ENCODE results near the gene EEF2KMT.
"Not testable (repeated sequence)": the region's sequence is repeated elsewhere in the genome, so short reads cannot be mapped to it uniquely, and the experiment has no call there.

DNA sequence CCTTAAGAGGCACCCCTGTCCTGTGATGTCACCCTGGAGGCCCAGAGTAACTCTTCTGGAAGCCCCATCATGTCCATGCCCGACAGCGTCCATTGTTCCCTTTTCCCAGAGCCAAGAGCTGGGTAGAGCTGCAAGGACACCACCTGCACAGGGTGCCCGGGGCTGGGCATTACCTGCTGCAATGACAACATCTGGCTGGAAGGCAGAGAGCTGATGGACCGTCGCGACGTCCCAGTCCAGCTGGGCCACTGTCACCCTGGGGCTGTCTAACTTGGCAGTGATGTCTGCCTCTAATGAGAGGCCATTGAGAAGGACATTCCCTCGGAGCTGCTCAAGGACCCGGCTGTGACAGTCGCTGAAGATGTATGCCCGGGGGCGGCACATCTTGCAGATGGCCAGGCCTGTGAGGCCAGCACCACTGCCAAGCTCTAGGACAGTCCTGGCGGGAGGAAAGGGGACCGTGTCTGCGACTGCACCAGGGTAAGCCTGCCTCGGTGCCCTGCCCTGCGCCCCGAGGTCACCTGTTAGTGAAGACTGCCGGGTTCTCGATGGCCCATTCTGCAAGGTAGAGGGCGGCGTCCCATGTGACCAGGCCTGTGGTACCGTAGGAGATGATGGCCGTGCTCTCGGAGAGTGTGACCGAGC, 7.6 kb downstream of the EEF2KMT start:
- not testable (repeated sequence) for TF ChIP-seq POLR2AphosphoS5, POLR2A, SPI1 (IDR thresholded peaks at IDR 0.05; ENCODE audit: low read depth, low read length)

Data from GM12891 (cell line).